Body of pancreas (tissue), 4 donors: Measurements from ENCODE around the gene ZFAND3. TPM values are rescaled to one million over a fixed set of nuclear protein-coding genes. Genes with fewer than 3 reads are reported as not detected.

Experiments used
- ATAC-seq: fragments of 150-250 bp; one replicate; pipeline ENCODE4 v1.9.1; 2016
- DNase-seq, 4 donors: peaks; one replicate each; pipeline ENCODE4 v3.0.0-alpha.2; 2019
- H3K27ac ChIP-seq, 4 donors: fragments of 200-600 bp; sonication (generic); 1 replicate in 3 of 4; 2 replicates in 1 of 4; pipeline versions ENCODE4 v1.5.1 to v1.6.1; 2016 to 2019; ENCODE audit warnings: mild to moderate bottlenecking in 1 of 4, mixed read lengths in 1 of 4, moderate library complexity in 1 of 4
- H3K27me3 ChIP-seq, 2 donors: fragments of 200-600 bp; sonication (generic); one replicate each; pipeline ENCODE4 v1.6.0; 2016; ENCODE audit warnings: mild to moderate bottlenecking in 1 of 2
- H3K36me3 ChIP-seq, 2 donors: fragments of 200-600 bp; sonication (generic); replicated peaks in 1 of 2; 2 replicates each; pipeline ENCODE4 v1.5.1; 2016; ENCODE audit warnings: low read depth in 2 of 2; ENCODE audit not compliant: insufficient read depth in 1 of 2
- H3K4me1 ChIP-seq: fragments of 200-600 bp; sonication (generic); one replicate; pipeline ENCODE4 v1.6.0; 2016
- H3K4me3 ChIP-seq, 2 donors: fragments of 200-600 bp; sonication (generic); 1 replicate in 1 of 2; 2 replicates in 1 of 2; pipeline ENCODE4 v1.5.1; 2016 to 2019
- H3K9me3 ChIP-seq, 3 donors: fragments of 200-600 bp; sonication (generic); 1 replicate in 2 of 3; 2 replicates in 1 of 3; pipeline ENCODE4 v1.5.1; 2016
- CTCF ChIP-seq, 7 experiments: fragments of 450-650 bp in 4 of 7; fragments of 200-600 bp in 3 of 7; sonication (generic) in 3 of 7; IDR thresholded peaks; one replicate each; pipeline ENCODE4 v1.5.1; 2016 to 2019; ENCODE audit warnings: antibody characterized with exemption in 7 of 7
- POLR2A ChIP-seq, 3 donors: fragments of 450-650 bp; IDR thresholded peaks; one replicate each; pipeline ENCODE4 v1.6.1; 2016; ENCODE audit warnings: antibody characterized with exemption in 3 of 3, mild to moderate bottlenecking in 2 of 3
- WGBS, 2 donors: methylation state at CpG; one replicate each; pipeline ENCODE4 v1.1.5; 2017; 5-methylcytosine and 5-hydroxymethylcytosine counted together
- intact Hi-C: fragments of 100-400 bp; cut with DNase I; formaldehyde crosslinking; loops from one replicate; pipeline ENCODE4 v1.15.1; 2023
- small RNA-seq: library from RNA; depleted of rRNA; stranded (forward); fragments of <200 nt; gene quantifications from one replicate; pipeline ENCODE3, GENCODE V24; 2016
- total RNA-seq, 2 donors: library from RNA; depleted of rRNA; stranded (reverse); fragments of >200 nt; gene quantifications; one replicate each; pipeline ENCODE4 v1.1.0, GENCODE V29; 2016

The ZFAND3 gene
- total RNA-seq, 2 donors from 2014 or later: 20.8 to 27.0 TPM

DNA sequence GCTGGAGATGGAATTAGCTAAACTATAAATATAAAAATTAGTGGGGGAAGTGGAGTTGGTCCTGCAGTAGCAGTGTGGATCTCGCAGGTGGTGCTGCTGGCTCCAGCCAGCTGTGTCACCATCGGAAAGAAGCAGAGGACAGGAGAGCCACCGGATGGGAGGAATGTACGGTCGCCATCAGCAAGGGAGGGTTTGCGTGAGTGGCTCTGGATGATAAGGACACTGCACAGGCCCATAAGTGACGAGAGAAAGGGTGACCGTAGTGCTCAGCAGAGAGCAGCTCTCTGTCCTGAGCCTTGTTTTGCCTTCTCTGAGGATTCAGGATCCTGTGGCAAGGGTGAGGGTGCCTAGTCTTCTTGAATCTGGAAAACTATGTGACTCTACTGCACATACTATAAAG, 378.7 kb downstream of the ZFAND3 start:
- WGBS, 2 donors: 94% methylated on average over 8 of the region's 8 CpGs
- no peak for TF ChIP-seq CTCF (IDR thresholded peaks at IDR 0.05)
- TF ChIP-seq POLR2A (IDR thresholded peaks at IDR 0.05): no peak
- Histone ChIP-seq H3K27me3 (no peaks in the 10 kb centered on the region), H3K27ac (no peak overlapping the region), H3K9me3 (peaks cover 0 to 4% (median 0%) of the 10 kb centered on the region in 3 donors), H3K4me1 (no peaks in the 10 kb centered on the region), H3K4me3 (no peak overlapping the region), H3K36me3 (no peaks in the 10 kb centered on the region)
- no peak for ATAC-seq
- DNase-seq: no peak
- intact Hi-C loops: no loop called here

Small RNA genes within 50 kb of the gene (small RNA-seq; reads per million reads assigned to genes)
- gene RN7SL285P (not detected), gene RNU1-87P (not detected)

Other genes starting within 250 kb of the ZFAND3 start
- gene MDGA1, start 121.8 kb upstream of the ZFAND3 start, total RNA-seq: 1 to 10 TPM in 1 of 2 donors, under 1 TPM in 1; 0.33 to 1.0 TPM